HG03108 (cell line): ENCODE data around the gene CERCAM.
A peak's percentile ranks its signal among the peaks of the same experiment; 100 is the strongest.
"Not testable (repeated sequence)": the region's sequence is repeated elsewhere in the genome, so short reads cannot be mapped to it uniquely, and the experiment has no call there.

Experiments used
- ATAC-seq: cut with Tn5 transposase; IDR thresholded peaks from one replicate; pipeline ENCODE4 v1.9.1; 2021; ENCODE audit warnings: moderate library complexity; ENCODE audit not compliant: unreplicated experiment

CERCAM gene

DNA sequence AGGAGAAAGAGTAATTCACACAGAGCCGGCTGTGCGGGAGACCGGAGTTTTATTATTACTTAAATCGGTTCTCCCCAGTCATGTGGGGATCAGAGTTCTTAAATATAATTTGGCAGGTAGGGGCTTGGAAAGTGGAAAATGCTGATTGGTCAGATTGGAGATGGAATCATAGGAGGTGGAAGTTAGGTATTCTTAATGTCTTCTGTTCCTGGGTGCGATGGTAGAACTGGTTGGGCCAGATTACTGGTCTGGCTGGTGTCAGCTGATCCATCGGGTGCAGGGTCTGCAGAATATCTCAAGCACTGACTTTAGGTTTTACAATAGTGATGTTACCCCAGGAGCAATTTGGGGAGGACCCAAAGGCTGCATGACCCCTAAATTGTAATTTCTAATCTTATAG is 4.6 kb upstream of the CERCAM start:
- ATAC-seq = no peak

GRCh38 chr9:128416432-128417019 is 4.1 kb upstream of the CERCAM start:
- no peak for ATAC-seq

GRCh38 chr9:128419061-128419925 is 1.4 kb upstream of the CERCAM start:
- ATAC-seq = no peak

DNA sequence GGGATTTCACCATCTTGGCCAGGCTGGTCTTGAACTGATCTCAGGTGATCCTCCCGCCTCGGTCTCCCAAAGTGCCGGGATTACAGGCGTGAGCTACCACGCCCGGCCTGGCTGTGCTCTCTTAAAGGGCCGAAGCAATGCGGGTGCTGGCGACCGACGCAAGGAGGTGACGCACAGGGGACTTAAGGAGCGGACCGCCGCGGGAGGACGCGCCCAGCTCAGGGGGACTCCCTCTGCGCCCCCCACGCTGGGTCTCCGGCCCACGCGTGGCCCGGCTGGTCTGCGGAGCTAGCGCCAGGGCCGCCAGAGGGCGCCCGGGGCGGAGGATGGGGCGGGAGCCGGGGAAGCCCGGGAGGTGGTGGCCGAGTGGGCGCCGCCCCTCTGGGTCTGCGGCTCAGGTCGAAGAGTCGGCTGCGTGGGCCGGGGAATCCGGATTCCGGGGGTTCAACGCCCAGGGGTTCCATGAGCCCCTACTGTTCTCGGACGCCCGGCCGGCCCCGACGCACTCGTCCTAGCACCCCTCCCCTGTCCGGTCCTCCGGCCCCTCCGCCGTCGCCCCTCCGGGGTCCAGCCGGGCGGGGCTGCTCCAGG is 502 bp upstream of the CERCAM start:
- ATAC-seq = peak; percentile 64

GRCh38 chr9:128421482-128421996 is 882 bp downstream of the CERCAM start:
- ATAC-seq = no peak

- ATAC-seq = not testable (repeated sequence)
Observed at GRCh38 chr9:128422022-128422782, 1.5 kb downstream of the CERCAM start.

GRCh38 chr9:128422783-128423150 is 2.1 kb downstream of the CERCAM start:
- no peak for ATAC-seq

- not testable (repeated sequence) for ATAC-seq
Observed at GRCh38 chr9:128423356-128423755, 2.7 kb downstream of the CERCAM start.

DNA sequence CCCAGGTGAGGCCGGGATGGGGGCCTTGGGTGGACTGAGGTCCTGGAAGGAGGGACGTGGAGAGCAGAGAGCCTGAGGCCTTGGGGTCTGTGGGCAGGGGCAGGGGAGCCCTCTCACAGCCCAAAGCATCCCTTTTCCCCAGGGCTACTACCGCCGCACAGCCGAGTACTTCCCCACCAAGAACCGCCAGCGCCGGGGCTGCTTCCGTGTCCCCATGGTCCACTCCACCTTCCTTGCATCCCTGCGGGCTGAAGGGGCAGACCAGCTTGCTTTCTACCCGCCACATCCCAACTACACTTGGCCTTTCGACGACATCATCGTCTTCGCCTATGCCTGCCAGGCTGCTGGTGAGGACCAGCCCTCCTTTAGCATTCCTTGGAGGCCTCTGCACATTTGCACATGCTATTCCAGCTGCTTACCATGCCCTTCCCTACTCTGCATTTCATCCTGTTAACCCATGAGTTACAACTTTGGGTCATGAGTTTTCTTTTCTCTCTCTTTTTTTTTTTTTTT is 3.7 kb downstream of the CERCAM start:
- no peak for ATAC-seq

GRCh38 chr9:128428644-128429512 is 8.2 kb downstream of the CERCAM start:
- no peak for ATAC-seq

DNA sequence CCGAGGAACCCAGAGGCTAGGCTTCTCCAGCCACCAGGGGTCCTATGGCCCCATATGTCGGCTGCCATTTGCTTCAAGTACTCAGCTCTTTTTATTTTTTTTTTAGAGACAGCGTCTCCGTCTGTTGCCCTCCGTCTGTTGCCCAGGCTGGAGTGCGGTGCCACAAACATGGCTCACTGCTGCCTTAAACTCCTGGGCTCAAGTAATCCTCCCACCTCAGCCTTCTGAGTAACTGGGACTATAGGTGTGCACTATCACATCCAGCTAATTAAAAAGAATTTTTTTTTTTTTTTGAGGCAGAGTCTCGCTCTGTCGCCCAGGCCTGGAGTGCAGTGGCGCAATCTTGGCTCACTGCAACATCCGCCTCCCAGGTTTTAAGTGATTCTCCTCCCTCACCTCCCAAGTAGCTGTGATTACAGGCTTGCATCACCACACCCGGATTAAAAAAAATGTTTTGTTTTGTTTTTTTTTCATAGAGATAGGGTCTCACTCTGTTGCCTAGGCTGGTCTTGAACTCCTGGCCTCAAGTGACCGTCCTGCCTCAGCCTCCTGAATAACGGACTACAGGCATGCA is 8.9 kb downstream of the CERCAM start:
- no peak for ATAC-seq

- no peak for ATAC-seq
Observed at GRCh38 chr9:128431207-128431606, 10.6 kb downstream of the CERCAM start.

GRCh38 chr9:128434340-128434739 is 13.7 kb downstream of the CERCAM start:
- ATAC-seq = no peak

DNA sequence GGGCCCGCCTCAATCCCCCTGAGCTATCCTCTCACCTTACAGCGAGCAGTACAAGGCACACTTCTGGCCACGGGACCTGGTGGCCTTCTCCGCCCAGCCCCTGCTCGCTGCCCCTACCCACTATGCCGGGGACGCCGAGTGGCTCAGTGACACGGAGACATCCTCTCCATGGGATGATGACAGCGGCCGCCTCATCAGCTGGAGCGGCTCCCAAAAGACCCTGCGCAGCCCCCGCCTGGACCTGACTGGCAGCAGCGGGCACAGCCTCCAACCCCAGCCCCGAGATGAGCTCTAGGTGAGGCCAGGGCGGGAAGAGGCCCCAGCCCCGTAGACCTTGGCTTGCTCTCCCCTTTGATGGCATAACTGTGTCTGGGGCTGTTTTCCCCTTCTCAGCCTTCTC is 15.0 kb downstream of the CERCAM start:
- ATAC-seq = no peak

GRCh38 chr9:128438343-128439109 is 17.9 kb downstream of the CERCAM start:
- ATAC-seq = peak; percentile 54

- no peak for ATAC-seq
Observed at GRCh38 chr9:128439273-128439672, 18.6 kb downstream of the CERCAM start.

GRCh38 chr9:128442150-128442549 is 21.5 kb downstream of the CERCAM start:
- no peak for ATAC-seq

DNA sequence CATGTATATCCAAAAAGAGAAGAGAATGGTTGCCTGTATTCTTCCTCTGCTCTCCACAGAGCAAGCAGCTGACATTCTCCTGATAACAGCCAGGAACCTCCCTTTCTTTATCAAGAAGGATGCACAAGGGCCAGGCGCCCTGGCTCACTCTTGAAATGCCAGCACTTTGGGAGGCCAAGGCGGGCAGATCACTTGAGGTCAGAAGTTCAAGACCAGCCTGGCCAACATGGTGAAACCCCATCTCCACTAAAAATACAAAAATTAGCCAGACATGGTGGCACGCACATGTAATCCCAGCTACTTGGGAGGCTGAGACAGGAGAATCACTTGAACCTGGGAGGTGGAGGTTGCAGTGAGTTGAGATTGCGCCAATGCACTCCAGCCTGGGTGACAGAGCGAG is 25.8 kb downstream of the CERCAM start:
- not testable (repeated sequence) for ATAC-seq

- ATAC-seq = no peak
Observed at GRCh38 chr9:128448746-128449145, 28.1 kb downstream of the CERCAM start.
